ENCODE data around the gene DHRSX. TPM values are rescaled to one million over a fixed set of nuclear protein-coding genes. Genes with fewer than 3 reads are reported as not detected.

Gene DHRSX
- polyA plus RNA-seq, 2 of the 4 experiments (the other 2 are of a cell fraction) = 32.1 to 56.3 TPM

DNA sequence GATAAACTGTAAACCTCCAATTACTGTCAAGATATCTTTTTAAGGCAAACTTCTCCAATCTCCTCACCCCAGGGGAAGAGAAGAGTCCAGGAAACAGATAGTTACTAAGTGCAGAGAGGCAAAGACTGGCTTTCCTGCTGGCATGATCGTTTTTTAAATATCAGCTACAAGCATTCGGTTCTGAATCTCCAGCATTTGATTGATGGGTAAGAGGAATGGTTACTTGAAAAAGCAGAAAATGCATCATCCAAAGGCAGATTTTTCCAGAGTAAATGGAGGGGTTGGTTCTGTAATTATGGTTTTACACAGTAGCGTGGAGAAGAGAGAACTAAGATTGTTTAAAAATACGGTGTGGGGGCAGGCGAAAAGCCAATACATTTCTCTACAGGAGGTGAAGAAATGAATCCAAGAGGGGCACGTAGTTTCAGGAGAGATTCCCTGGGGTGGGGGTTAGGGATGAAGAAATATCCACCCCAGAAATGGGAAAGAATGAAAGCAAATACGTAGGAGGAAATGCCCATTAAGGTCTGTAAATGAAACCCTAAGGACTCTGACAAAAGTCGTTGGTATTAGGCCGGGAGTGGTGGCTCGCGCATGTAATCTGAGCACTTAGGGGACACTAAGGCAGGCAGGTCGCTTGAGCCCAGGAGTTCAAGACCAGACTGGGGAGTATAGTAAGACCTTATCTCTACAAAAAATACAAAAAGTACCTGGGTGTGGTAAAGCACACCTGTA lies 248.3 kb downstream of the DHRSX start:
- ATAC-seq (no peak), FAIRE-seq (no peak), DNase-seq (ENCODE audit: low read depth in 1 of 2, low spot score in 1 of 2) (no peak)
- H3K27ac ChIP-seq = no peak overlapping the region
- ChIA-PET POLR2A (no interaction called here), CTCF (no interaction called here)
- H3K4me2 ChIP-seq = no peak overlapping the region
- H3K4me1 ChIP-seq = no peaks in the 10 kb centered on the region
- TF ChIP-seq GATA3 (IDR thresholded peaks at IDR 0.05; ENCODE audit: borderline replicate concordance) (no peak), BHLHE40 (IDR thresholded peaks at IDR 0.05; ENCODE audit: low read depth, low read length) (no peak), JUNB (IDR thresholded peaks at IDR 0.05) (no peak), HOXB13 (CRISPR knock-in tag; IDR thresholded peaks at IDR 0.05; ENCODE audit: low read depth) (no peak), JUN (IDR thresholded peaks at IDR 0.05) (no peak), HEYL (CRISPR knock-in tag; IDR thresholded peaks at IDR 0.05) (no peak), EHMT2 (IDR thresholded peaks at IDR 0.05; ENCODE audit: low read depth) (no peak), ZSCAN20 (CRISPR knock-in tag; IDR thresholded peaks at IDR 0.05) (no peak), EHF (CRISPR knock-in tag; IDR thresholded peaks at IDR 0.05) (no peak), SREBF2 (IDR thresholded peaks at IDR 0.05) (no peak), CHD2 (IDR thresholded peaks at IDR 0.05; ENCODE audit: low read length, partially characterized antibody) (no peak), NFE2L2 (conservative IDR thresholded peaks at IDR 0.05; ENCODE audit: low read length) (no peak), ESRRA (IDR thresholded peaks at IDR 0.05; ENCODE audit: borderline replicate concordance, low read length) (no peak), FOXS1 (CRISPR knock-in tag; IDR thresholded peaks at IDR 0.05) (no peak)
- TF ChIP-seq, protein P1, sequence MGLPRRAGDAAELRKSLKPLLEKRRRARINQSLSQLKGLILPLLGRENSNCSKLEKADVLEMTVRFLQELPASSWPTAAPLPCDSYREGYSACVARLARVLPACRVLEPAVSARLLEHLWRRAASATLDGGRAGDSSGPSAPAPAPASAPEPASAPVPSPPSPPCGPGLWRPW (IDR thresholded peaks at IDR 0.05) = no peak
- TF ChIP-seq, protein P2, sequence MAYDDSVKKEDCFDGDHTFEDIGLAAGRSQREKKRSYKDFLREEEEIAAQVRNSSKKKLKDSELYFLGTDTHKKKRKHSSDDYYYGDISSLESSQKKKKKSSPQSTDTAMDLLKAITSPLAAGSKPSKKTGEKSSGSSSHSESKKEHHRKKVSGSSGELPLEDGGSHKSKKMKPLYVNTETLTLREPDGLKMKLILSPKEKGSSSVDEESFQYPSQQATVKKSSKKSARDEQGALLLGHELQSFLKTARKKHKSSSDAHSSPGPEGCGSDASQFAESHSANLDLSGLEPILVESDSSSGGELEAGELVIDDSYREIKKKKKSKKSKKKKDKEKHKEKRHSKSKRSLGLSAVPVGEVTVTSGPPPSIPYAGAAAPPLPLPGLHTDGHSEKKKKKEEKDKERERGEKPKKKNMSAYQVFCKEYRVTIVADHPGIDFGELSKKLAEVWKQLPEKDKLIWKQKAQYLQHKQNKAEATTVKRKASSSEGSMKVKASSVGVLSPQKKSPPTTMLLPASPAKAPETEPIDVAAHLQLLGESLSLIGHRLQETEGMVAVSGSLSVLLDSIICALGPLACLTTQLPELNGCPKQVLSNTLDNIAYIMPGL (CRISPR knock-in tag; IDR thresholded peaks at IDR 0.05; ENCODE audit: borderline replicate concordance) = no peak
- H3K9me3 ChIP-seq = no peaks in the 10 kb centered on the region
- H3K4me3 ChIP-seq = no peak overlapping the region
- 90% methylated on average over 12 of the region's 12 CpGs for WGBS (ENCODE audit: missing lambda C conversion rate)

DNA sequence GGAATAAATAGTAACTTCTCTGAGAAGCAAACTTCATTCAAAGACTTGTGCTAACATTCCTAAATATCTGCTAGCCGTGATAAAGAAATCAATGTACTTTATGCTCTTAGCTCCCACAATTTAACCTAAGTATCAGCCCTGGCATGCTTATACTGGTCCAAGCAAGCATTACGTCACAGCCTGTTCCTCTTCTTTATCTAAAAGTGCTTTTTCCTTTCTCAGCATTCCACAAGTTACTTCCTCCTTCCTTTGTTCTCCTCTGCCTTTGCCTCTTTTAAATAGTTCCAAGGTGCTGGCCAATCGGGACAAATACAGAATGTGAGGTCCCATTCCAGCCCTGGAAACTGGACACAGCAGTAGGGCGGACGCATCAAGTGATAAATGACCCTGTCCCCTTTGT lies 249.6 kb downstream of the DHRSX start:
- POLR2A ChIA-PET = no interaction called here
- FAIRE-seq (no peak), ATAC-seq (no peak), DNase-seq (ENCODE audit: low read depth in 1 of 2, low spot score in 1 of 2) (no peak)
- Histone ChIP-seq H3K4me3 (no peak overlapping the region), H3K9me3 (no peaks in the 10 kb centered on the region), H3K27ac (no peak overlapping the region), H3K4me2 (no peak overlapping the region), H3K4me1 (no peaks in the 10 kb centered on the region)
- WGBS (ENCODE audit: missing lambda C conversion rate) = 95% methylated on average over 5 of the region's 5 CpGs
- CTCF ChIA-PET = no interaction called here
- TF ChIP-seq KDM1A (IDR thresholded peaks at IDR 0.05; ENCODE audit: low read depth) (no peak), RNF2 (IDR thresholded peaks at IDR 0.05; ENCODE audit: borderline replicate concordance, low read depth) (no peak), MAFK (IDR thresholded peaks at IDR 0.05; ENCODE audit: partially characterized antibody) (no peak)
- TF ChIP-seq, protein P3, sequence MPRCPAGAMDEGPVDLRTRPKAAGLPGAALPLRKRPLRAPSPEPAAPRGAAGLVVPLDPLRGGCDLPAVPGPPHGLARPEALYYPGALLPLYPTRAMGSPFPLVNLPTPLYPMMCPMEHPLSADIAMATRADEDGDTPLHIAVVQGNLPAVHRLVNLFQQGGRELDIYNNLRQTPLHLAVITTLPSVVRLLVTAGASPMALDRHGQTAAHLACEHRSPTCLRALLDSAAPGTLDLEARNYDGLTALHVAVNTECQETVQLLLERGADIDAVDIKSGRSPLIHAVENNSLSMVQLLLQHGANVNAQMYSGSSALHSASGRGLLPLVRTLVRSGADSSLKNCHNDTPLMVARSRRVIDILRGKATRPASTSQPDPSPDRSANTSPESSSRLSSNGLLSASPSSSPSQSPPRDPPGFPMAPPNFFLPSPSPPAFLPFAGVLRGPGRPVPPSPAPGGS (IDR thresholded peaks at IDR 0.05) = no peak
- TF ChIP-seq, protein P1 (IDR thresholded peaks at IDR 0.05) = no peak

DNA sequence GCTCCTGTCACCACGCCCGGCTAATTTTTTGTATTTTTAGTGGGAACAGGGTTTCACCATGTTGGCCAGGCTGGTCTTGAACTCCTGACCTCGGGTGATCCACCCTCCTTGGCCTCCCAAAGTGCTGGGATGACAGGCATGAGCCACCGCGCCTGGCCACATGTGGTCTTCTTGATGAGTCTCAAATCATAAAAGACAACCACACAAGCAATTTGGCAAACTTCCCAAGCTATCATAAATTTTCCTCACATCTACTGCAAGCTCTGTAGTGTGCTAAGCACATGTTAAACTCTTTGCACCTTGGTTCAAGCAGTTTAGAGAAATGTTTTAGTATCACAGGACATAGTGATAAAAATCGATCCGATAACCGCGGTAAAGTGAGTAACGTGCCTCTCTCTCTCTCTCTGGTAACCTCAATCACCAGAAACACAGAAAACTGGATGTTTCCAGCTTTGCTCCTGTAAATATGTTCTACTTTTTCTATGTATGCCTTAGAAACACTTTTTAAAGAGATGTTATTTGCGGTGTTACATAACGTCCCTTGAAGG lies 256.8 kb downstream of the DHRSX start:
- WGBS (ENCODE audit: missing lambda C conversion rate) = 90% methylated on average over 12 of the region's 12 CpGs
- Histone ChIP-seq H3K27ac (no peak overlapping the region), H3K4me2 (no peak overlapping the region), H3K4me3 (no peak overlapping the region), H3K4me1 (no peaks in the 10 kb centered on the region), H3K9me3 (no peaks in the 10 kb centered on the region)
- DNase-seq (ENCODE audit: low read depth in 1 of 2, low spot score in 1 of 2) (no peak), FAIRE-seq (no peak), ATAC-seq (no peak)
- TF ChIP-seq, protein P4, sequence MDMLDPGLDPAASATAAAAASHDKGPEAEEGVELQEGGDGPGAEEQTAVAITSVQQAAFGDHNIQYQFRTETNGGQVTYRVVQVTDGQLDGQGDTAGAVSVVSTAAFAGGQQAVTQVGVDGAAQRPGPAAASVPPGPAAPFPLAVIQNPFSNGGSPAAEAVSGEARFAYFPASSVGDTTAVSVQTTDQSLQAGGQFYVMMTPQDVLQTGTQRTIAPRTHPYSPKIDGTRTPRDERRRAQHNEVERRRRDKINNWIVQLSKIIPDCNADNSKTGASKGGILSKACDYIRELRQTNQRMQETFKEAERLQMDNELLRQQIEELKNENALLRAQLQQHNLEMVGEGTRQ (IDR thresholded peaks at IDR 0.05) = no peak
- no peak for TF ChIP-seq EHF (CRISPR knock-in tag; IDR thresholded peaks at IDR 0.05)
- no peak for TF ChIP-seq FOSL2 (IDR thresholded peaks at IDR 0.05)
- TF ChIP-seq FOSL2 (CRISPR knock-in tag; IDR thresholded peaks at IDR 0.05) = no peak
- no peak for TF ChIP-seq BHLHE40 (IDR thresholded peaks at IDR 0.05; ENCODE audit: low read depth, low read length)
- no peak for TF ChIP-seq FOXS1 (CRISPR knock-in tag; IDR thresholded peaks at IDR 0.05)
- no peak for TF ChIP-seq CBX8 (IDR thresholded peaks at IDR 0.05)
- no peak for TF ChIP-seq MAZ (IDR thresholded peaks at IDR 0.05; ENCODE audit: borderline replicate concordance, low read depth, low read length)
- TF ChIP-seq, protein P5, sequence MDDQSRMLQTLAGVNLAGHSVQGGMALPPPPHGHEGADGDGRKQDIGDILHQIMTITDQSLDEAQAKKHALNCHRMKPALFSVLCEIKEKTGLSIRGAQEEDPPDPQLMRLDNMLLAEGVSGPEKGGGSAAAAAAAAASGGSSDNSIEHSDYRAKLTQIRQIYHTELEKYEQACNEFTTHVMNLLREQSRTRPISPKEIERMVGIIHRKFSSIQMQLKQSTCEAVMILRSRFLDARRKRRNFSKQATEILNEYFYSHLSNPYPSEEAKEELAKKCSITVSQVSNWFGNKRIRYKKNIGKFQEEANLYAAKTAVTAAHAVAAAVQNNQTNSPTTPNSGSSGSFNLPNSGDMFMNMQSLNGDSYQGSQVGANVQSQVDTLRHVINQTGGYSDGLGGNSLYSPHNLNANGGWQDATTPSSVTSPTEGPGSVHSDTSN (IDR thresholded peaks at IDR 0.05) = no peak
- TF ChIP-seq RFX5 (IDR thresholded peaks at IDR 0.05) = no peak
- no peak for TF ChIP-seq SMC3 (IDR thresholded peaks at IDR 0.05)
- no peak for TF ChIP-seq NFE2L2 (conservative IDR thresholded peaks at IDR 0.05; ENCODE audit: low read length)
- POLR2A ChIA-PET = no interaction called here
- CTCF ChIA-PET = no interaction called here

Measured in A549 (cell line).